WTC11 (cell line): ENCODE measurements around the gene CLBA1. TPM values are rescaled to one million over a fixed set of nuclear protein-coding genes. Genes with fewer than 3 reads are reported as not detected.

Source experiments
- ATAC-seq: fragments of 200-7000 bp; cut with Tn5 transposase; 2 replicates; pipeline ENCODE4 v1.10.0; 2021; ENCODE audit warnings: mild to moderate bottlenecking, moderate library complexity
- CTCF ChIA-PET: fragments of 300-600 bp; sonication (Branson Sonifier 250); formaldehyde crosslinking; loops from one replicate; lab custom pipeline; 2021; ENCODE audit warnings: antibody characterized with exemption; lab: Charles Lee
- POLR2A ChIA-PET: fragments of 350-600 bp; sonication (Branson Sonifier 250); formaldehyde crosslinking; loops from one replicate; lab custom pipeline; 2021; ENCODE audit warnings: antibody characterized with exemption; lab: Charles Lee
- DNase-seq: peaks from one replicate; pipeline ENCODE4 v3.0.0; 2021; ENCODE audit warnings: low spot score
- H3K27ac Mint-ChIP-seq: 2 replicates; pipeline ENCODE4 v1.8.0; 2021; ENCODE audit warnings: mixed read lengths
- H3K27me3 Mint-ChIP-seq: 2 replicates; pipeline ENCODE4 v1.8.0; 2021; ENCODE audit warnings: low read depth, mild to moderate bottlenecking, moderate library complexity, mixed read lengths
- H3K36me3 Mint-ChIP-seq: 2 replicates; pipeline ENCODE4 v1.8.0; 2021; ENCODE audit warnings: mixed read lengths
- H3K4me1 Mint-ChIP-seq: 2 replicates; pipeline ENCODE4 v1.8.0; 2022; ENCODE audit warnings: mixed read lengths
- H3K4me3 Mint-ChIP-seq: 2 replicates; pipeline ENCODE4 v1.8.0; 2021; ENCODE audit warnings: mild to moderate bottlenecking, moderate library complexity, mixed read lengths
- H3K9me3 Mint-ChIP-seq: 2 replicates; pipeline ENCODE4 v1.8.0; 2021; ENCODE audit warnings: mixed read lengths
- ATF1 ChIP-seq: sonication (generic); formaldehyde crosslinking; IDR thresholded peaks from 2 replicates; pipeline ENCODE4 v1.8.1; 2023; ENCODE audit warnings: mild to moderate bottlenecking, moderate library complexity, missing genetic modification reagents
- CTCF ChIP-seq: fragments of 200-600 bp; IDR thresholded peaks from 2 replicates; pipeline ENCODE4 v1.8.0; 2022; ENCODE audit warnings: antibody characterized with exemption
- E2F5 ChIP-seq: sonication (generic); formaldehyde crosslinking; IDR thresholded peaks from 2 replicates; pipeline ENCODE4 v1.8.1; 2022; ENCODE audit warnings: mild to moderate bottlenecking, moderate library complexity, missing genetic modification reagents
- ERG ChIP-seq: fragments of 250-450 bp; sonication (Bioruptor Pico); IDR thresholded peaks from 2 replicates; pipeline ENCODE4 v1.8.0; 2021; ENCODE audit warnings: mild to moderate bottlenecking
- FOXK1 ChIP-seq: sonication (generic); formaldehyde crosslinking; IDR thresholded peaks from 2 replicates; pipeline ENCODE4 v1.8.0; 2022; ENCODE audit warnings: mild to moderate bottlenecking, moderate library complexity, missing genetic modification reagents
- GABPB1 ChIP-seq: sonication (generic); formaldehyde crosslinking; IDR thresholded peaks from 2 replicates; pipeline ENCODE4 v1.8.1; 2023; ENCODE audit warnings: mild to moderate bottlenecking, missing genetic modification reagents
- GRHL2 ChIP-seq: fragments of 250-450 bp; sonication (Bioruptor Pico); IDR thresholded peaks from 2 replicates; pipeline ENCODE4 v1.8.0; 2022; ENCODE audit warnings: mild to moderate bottlenecking, moderate library complexity; ENCODE audit not compliant: insufficient replicate concordance, severe bottlenecking
- HMGXB4 ChIP-seq: sonication (generic); formaldehyde crosslinking; IDR thresholded peaks from 2 replicates; pipeline ENCODE4 v1.8.1; 2023; ENCODE audit warnings: mild to moderate bottlenecking, moderate library complexity, missing genetic modification reagents
- IRF1 ChIP-seq: sonication (generic); formaldehyde crosslinking; IDR thresholded peaks from 2 replicates; pipeline ENCODE4 v1.8.0; 2023; ENCODE audit warnings: missing genetic modification reagents
- NR1H2 ChIP-seq: sonication (generic); formaldehyde crosslinking; IDR thresholded peaks from 2 replicates; pipeline ENCODE4 v1.9.0; 2021; ENCODE audit warnings: mild to moderate bottlenecking, moderate library complexity, missing genetic modification reagents
- OVOL2 ChIP-seq: fragments of 250-450 bp; sonication (Bioruptor Pico); IDR thresholded peaks from 2 replicates; pipeline ENCODE4 v1.9.0; 2021; ENCODE audit warnings: mild to moderate bottlenecking, borderline replicate concordance
- SOX15 ChIP-seq: fragments of 250-450 bp; sonication (Bioruptor Pico); IDR thresholded peaks from 2 replicates; pipeline ENCODE4 v1.9.0; 2021; ENCODE audit warnings: mild to moderate bottlenecking
- SP1 ChIP-seq: sonication (generic); formaldehyde crosslinking; conservative IDR thresholded peaks from 2 replicates; pipeline ENCODE4 v1.8.1; 2022; ENCODE audit warnings: missing genetic modification reagents
- TCF7 ChIP-seq: sonication (generic); formaldehyde crosslinking; IDR thresholded peaks from 2 replicates; pipeline ENCODE4 v1.8.0; 2022; ENCODE audit warnings: mild to moderate bottlenecking, low read depth, missing genetic modification reagents, moderate library complexity
- TEAD4 ChIP-seq: sonication (generic); formaldehyde crosslinking; IDR thresholded peaks from 2 replicates; pipeline ENCODE4 v1.8.0; 2022; ENCODE audit warnings: mild to moderate bottlenecking, missing genetic modification reagents
- TP53 ChIP-seq: sonication (generic); formaldehyde crosslinking; IDR thresholded peaks from 2 replicates; pipeline ENCODE4 v1.8.1; 2023; ENCODE audit warnings: mild to moderate bottlenecking, missing genetic modification reagents
- USF2 ChIP-seq: sonication (generic); formaldehyde crosslinking; IDR thresholded peaks from 2 replicates; pipeline ENCODE4 v1.8.1; 2023; ENCODE audit warnings: mild to moderate bottlenecking, missing genetic modification reagents, moderate library complexity
- ZNF416 ChIP-seq: fragments of 250-450 bp; sonication (Bioruptor Pico); IDR thresholded peaks from 2 replicates; pipeline ENCODE4 v1.9.0; 2021; ENCODE audit warnings: mild to moderate bottlenecking, inconsistent platforms
- ZNF671 ChIP-seq: fragments of 250-450 bp; sonication (Bioruptor Pico); IDR thresholded peaks from 2 replicates; pipeline ENCODE4 v1.8.0; 2021; ENCODE audit warnings: mild to moderate bottlenecking
- total RNA-seq: library from RNA; stranded (reverse); gene quantifications from 3 replicates; pipeline ENCODE4 v1.2.3, GENCODE V29; 2021

Gene CLBA1
- total RNA-seq, 1 experiment from 2014 or later, result 3.8 TPM

GRCh38 chr14:104974665-104975390 is 10.8 kb upstream of the CLBA1 start:
- Mint-ChIP-seq H3K27me3 (peaks cover 33% of the 10 kb centered on the region), H3K4me3 (no peak overlapping the region), H3K4me1 (peaks cover 11% of the 10 kb centered on the region; the same call in 1 of the 2 replicates), H3K9me3 (no peaks in the 10 kb centered on the region), H3K27ac (no peak overlapping the region), H3K36me3 (no peaks in the 10 kb centered on the region)
- ATAC-seq, result no peak
- DNase-seq, result no peak
- CTCF ChIA-PET, result interaction anchor here (0.6 to 5.0 kb wide), 30 partner anchors 7 to 352 kb away, joined by 3 to 56 read pairs (median 5); partner anchors contain the start of genes BTBD6, CDCA4 and CLBA1
- TF ChIP-seq ZNF671 (CRISPR knock-in tag), result no peak
- no peak for TF ChIP-seq ZNF416 (CRISPR knock-in tag)
- TF ChIP-seq FOXK1, result no peak
- TF ChIP-seq TEAD4, result no peak
- POLR2A ChIA-PET, result no interaction called here

- Mint-ChIP-seq H3K4me1 (peaks cover 11% of the 10 kb centered on the region; the same call in 1 of the 2 replicates), H3K27ac (no peak overlapping the region), H3K36me3 (no peaks in the 10 kb centered on the region), H3K9me3 (no peaks in the 10 kb centered on the region), H3K4me3 (no peak overlapping the region)
- peak; percentile 9 for ATAC-seq
- DNase-seq, result peak; percentile 50
- TF ChIP-seq HMGXB4 (CRISPR knock-in tag) (peak; percentile 0; the same call in 1 of the 2 replicates), E2F5 (CRISPR knock-in tag) (no peak), ATF1 (CRISPR knock-in tag) (no peak), OVOL2 (no peak), ERG (no peak), NR1H2 (no peak), GRHL2 (no peak)
- TF ChIP-seq, all 79 proteins: peak for 1
- ChIA-PET CTCF (interaction anchor here (0.6 to 5.0 kb wide), 32 partner anchors 8 to 351 kb away, joined by 3 to 56 read pairs (median 4); partner anchors contain the start of genes BTBD6, CDCA4 and CLBA1), POLR2A (no interaction called here)
- H3K27me3 Mint-ChIP-seq, result peaks cover 41% of the 10 kb centered on the region
These were observed 9.9 kb upstream of the CLBA1 start for GRCh38 chr14:104975481-104976197.

- CTCF ChIA-PET, result interaction anchor here (0.8 to 5.0 kb wide), 21 partner anchors 9 to 150 kb away, joined by 3 to 56 read pairs (median 5); partner anchors contain the start of genes CDCA4 and CLBA1
- POLR2A ChIA-PET, result no interaction called here
- H3K27me3 Mint-ChIP-seq, result peaks cover 44% of the 10 kb centered on the region
- no peaks in the 10 kb centered on the region for H3K36me3 Mint-ChIP-seq
- H3K9me3 Mint-ChIP-seq, result no peaks in the 10 kb centered on the region
- ATAC-seq (peak; percentile 4; the same call in 1 of the 2 replicates), DNase-seq (peak; percentile 81)
- H3K4me3 Mint-ChIP-seq, result peak overlapping the region; percentile 27
- H3K4me1 Mint-ChIP-seq, result peaks cover 11% of the 10 kb centered on the region; the same call in 1 of the 2 replicates
- no peak overlapping the region for H3K27ac Mint-ChIP-seq
- TF ChIP-seq SP1 (CRISPR knock-in tag) (0 out of 2 replicates have a peak, but pooled peaks have one; percentile 41), GABPB1 (CRISPR knock-in tag) (no peak), IRF1 (0 out of 2 replicates have a peak, but pooled peaks have one; percentile 23), SOX15 (CRISPR knock-in tag) (no peak), TP53 (CRISPR knock-in tag) (no peak), USF2 (no peak), TCF7 (no peak), CTCF (peak; percentile 94), HMGXB4 (CRISPR knock-in tag) (peak; percentile 59; the same call in 1 of the 2 replicates), GRHL2 (no peak)
These were observed 9.2 kb upstream of the CLBA1 start for GRCh38 chr14:104976198-104977007.
